Brain microvascular endothelial cell (primary cell): Measurements from ENCODE around the gene SEPTIN12.

ENCODE experiments used
- DNase-seq: peaks from one replicate; pipeline ENCODE4 v3.0.0-alpha.2; 2020
- H3K27ac ChIP-seq: fragments of 250-450 bp; sonication (Bioruptor Pico); 2 replicates; pipeline ENCODE4 v1.5.1; 2020; ENCODE audit warnings: mild to moderate bottlenecking, moderate library complexity
- H3K27me3 ChIP-seq: fragments of 250-450 bp; sonication (Bioruptor Pico); replicated peaks from 2 replicates; pipeline ENCODE4 v1.5.1; 2020; ENCODE audit warnings: mild to moderate bottlenecking
- H3K36me3 ChIP-seq: fragments of 250-450 bp; sonication (Bioruptor Pico); replicated peaks from 2 replicates; pipeline ENCODE4 v1.5.1; 2020; ENCODE audit warnings: mild to moderate bottlenecking
- H3K4me3 ChIP-seq: 2 replicates; pipeline ENCODE4 v1.5.1; 2011; ENCODE audit warnings: low read depth, mild to moderate bottlenecking, control low read depth, low read length, moderate library complexity
- in situ Hi-C: cut with HindIII; loops from 2 replicates; pipeline ENCODE4 v1.10.0; 2017; ENCODE audit warnings: low sequenced_read_pairs, low pct_ligation_motif_present
- TF ChIP-seq, protein P1 (sequence below): IDR thresholded peaks from 2 replicates; pipeline ENCODE4 v1.5.1; 2011; ENCODE audit warnings: low read depth, mild to moderate bottlenecking, moderate library complexity, low read length, control low read depth, inconsistent platforms; ENCODE audit errors: missing control alignments

SEPTIN12 gene

DNA sequence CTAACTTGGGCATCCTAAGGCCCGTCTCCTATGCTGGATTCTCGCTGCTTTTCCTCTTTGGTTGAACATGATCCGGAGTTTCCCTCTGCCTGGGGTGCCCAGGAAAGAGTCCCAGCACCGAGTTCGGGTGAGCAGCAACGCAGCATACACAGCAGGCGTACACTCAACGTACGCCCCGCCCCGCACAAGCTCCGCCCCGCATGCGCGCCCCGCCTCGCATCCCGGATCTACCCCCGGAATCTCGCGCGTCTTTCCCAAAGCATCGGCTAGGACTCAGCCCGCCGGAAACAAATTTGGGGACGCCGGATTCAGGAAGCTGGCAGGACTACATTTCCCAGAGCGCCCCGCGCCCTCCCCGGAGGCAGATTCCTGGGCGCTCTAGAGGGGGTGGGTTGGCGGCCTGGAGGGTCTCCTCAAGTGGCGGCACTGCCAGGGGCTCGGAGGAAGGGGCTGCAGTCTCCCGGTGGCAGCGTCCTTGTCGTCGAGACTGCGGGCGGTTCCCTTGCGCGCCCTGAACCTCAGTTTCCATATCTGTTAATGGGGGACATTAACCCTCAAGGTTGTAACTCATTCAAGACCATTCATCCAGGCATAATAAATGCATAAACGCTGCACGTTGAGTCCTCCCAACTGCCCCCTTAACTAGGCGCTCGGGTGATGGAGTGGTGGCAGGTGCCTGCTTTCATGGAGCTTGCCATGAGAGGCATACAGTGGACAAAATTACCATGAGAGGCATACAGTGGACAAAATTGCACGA lies 19.4 kb downstream of the SEPTIN12 start:
- Histone ChIP-seq H3K4me3 (peak overlapping the region; percentile 73), H3K27me3 (no peaks in the 10 kb centered on the region)

DNA sequence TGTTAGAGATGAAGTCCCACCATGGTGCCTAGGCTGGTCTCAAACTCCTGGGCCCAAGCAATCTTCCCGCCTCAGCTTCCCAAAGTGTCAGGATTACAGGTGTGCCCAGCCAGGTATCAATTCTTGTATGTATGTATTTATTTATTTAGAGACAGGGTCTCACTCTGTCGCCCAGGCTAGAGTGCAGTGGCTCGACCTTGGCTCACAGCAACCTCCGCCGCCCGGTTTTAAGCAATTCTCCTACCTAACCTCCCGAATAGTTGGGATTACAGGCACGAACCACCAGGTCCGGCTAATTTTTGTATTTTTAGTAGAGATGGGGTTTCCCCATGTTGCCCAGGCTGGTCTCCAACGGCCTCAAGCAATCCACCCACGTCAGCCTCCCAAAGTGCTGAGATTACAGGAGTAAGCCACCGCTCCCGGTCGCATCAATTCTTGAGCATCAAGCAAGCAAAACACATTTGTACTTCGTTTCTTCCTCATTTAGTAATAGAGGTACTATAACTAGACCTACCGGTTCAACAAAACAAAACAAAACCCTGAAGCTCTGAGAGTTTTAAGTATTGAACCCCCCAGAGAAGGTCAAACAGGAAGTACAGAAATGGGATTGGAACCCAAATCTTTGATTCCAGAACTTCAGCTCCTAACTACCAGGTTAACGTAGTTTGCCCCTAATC lies 20.1 kb downstream of the SEPTIN12 start:
- Histone ChIP-seq H3K27me3 (no peaks in the 10 kb centered on the region), H3K27ac (peak overlapping the region; percentile 55), H3K36me3 (peaks cover 15% of the 10 kb centered on the region), H3K4me3 (peak overlapping the region; percentile 73)
- TF ChIP-seq, protein P1, sequence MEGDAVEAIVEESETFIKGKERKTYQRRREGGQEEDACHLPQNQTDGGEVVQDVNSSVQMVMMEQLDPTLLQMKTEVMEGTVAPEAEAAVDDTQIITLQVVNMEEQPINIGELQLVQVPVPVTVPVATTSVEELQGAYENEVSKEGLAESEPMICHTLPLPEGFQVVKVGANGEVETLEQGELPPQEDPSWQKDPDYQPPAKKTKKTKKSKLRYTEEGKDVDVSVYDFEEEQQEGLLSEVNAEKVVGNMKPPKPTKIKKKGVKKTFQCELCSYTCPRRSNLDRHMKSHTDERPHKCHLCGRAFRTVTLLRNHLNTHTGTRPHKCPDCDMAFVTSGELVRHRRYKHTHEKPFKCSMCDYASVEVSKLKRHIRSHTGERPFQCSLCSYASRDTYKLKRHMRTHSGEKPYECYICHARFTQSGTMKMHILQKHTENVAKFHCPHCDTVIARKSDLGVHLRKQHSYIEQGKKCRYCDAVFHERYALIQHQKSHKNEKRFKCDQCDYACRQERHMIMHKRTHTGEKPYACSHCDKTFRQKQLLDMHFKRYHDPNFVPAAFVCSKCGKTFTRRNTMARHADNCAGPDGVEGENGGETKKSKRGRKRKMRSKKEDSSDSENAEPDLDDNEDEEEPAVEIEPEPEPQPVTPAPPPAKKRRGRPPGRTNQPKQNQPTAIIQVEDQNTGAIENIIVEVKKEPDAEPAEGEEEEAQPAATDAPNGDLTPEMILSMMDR, result no peak
- in situ Hi-C loops, result no loop called here
- DNase-seq, result peak; percentile 16

More for the DNA sequence above, 19.4 kb downstream of the SEPTIN12 start:
- TF ChIP-seq, protein P1, result no peak
- Histone ChIP-seq H3K36me3 (peaks cover 9% of the 10 kb centered on the region), H3K27ac (peak overlapping the region; percentile 55)
- peak; percentile 96 for DNase-seq
- in situ Hi-C loops, result no loop called here

DNA sequence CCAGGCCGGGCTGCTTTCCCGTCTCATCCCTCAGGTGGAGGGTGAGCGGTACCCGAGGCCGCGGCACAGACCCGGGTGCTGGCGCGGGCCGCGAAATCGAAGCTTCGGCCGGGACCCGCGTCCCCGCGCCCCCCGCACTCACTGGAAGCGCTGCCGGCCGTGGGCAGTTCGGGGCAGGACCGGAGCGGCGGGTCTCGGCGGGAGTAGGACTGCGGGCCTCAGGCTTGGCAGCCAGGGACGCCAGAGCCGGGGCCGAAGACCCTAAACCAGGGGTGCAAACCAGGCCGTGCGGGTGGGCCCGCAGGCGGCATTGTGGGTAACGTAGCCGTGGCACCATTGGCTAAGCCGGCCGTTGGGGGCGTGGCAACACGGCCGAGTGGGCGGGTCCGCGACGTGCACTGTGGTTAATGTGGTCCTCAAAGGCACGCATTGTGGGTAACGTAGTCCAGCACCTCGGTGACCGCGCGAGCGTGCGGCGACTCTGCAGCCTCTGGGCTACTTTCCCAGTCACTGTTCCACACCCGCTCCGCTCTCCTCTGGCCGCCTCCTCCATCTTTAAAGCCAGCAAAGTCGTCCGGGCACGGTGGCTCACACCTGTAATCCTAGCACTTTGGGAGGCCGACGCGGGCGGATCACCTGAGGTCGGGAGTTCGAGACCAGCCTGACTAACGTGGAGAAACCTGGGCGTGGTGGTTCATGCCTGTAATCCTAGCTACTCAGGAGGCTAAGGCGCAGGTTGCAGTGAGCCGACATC lies 21.1 kb downstream of the SEPTIN12 start, which contains the start of gene ZNF500:
TSS of gene ZNF500 (minus strand) at position 288 of the 754 bp plus-strand sequence. CDS start 1,184 bp downstream, outside the sequence.
- no peaks in the 10 kb centered on the region for H3K27me3 ChIP-seq
- H3K27ac ChIP-seq, result peak within 1 kb of the TSS; percentile 47
- TF ChIP-seq, protein P1, result no peak
- H3K4me3 ChIP-seq, result peak within 1 kb of the TSS; percentile 83
- peak; percentile 98 for DNase-seq
- in situ Hi-C loops, result no loop called here
- H3K36me3 ChIP-seq, result peaks cover 22% of the 10 kb centered on the region

DNA sequence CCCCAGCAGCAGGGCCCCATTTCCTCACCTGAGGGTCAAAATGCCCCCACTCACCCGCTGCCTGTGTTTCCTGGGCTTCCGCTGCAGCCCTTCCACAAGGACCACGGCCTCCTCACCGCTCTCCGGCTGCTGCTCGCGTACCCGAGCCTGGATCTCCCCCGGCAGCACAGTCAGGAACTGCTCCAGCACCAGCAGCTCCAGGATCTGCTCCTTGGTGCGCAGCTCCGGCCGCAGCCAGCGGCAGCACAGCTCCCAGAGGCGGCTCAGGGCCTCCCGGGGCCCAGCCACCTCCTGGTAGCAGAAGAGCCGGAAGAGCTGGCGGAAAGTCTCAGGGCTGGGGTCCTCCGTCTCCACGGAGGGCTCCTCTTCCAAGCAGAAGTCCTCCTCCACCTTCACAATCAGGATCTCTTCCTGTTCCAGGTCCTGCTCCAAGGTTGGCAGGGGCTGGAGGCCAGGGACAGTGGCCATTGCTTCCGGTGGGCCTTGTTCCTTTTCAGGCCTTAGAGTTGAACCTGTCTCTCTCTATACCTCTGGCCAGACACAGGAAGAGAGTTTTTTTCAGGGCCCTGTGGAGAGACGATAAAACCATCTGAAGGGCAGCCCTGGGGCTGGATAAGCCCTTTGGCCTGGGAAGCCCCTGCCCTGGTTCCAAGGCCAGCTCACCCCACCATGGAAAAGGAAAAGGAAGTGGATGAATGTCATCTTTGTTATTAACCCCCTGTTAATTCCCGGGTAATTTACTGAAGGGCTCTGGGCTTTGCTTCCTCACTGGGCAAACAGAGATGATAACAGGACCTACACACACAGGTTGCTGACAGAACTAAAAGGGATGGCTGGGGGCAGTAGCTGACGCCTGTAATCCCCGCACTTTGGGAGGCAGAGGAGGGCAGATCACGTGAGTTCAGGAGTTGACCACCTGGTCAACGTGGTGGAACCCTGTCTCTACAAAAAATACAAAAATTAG lies 22.4 kb downstream of the SEPTIN12 start:
- peak overlapping the region; percentile 83 for H3K4me3 ChIP-seq
- H3K27ac ChIP-seq, result peak overlapping the region; percentile 47
- peaks cover 29% of the 10 kb centered on the region for H3K36me3 ChIP-seq
- TF ChIP-seq, protein P1, result no peak
- in situ Hi-C loops, result no loop called here
- no peaks in the 10 kb centered on the region for H3K27me3 ChIP-seq
- DNase-seq, result no peak

DNA sequence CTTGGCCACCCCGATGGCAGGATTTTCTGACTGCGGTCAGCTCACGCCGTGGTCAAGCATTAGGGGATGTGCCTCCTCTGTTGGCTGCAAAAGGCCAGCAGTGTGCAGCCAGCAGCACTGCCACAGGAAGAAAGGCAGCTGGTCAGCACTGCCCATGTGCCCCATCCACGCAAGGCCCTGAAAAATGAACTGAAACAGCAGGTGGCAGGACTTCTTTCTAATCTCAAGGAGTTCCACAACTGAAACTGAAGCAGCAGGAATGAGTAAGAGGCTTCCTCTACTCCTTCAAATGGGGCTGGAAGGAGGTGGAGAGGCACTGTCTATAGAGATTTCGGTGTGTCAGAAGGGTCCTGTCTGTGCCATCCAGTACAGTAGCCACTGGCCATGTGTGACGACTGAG lies 24.4 kb downstream of the SEPTIN12 start:
- H3K27ac ChIP-seq, result no peak overlapping the region
- in situ Hi-C loops, result no loop called here
- peaks cover 44% of the 10 kb centered on the region for H3K36me3 ChIP-seq
- no peak for DNase-seq
- H3K4me3 ChIP-seq, result no peak overlapping the region
- H3K27me3 ChIP-seq, result no peaks in the 10 kb centered on the region
- TF ChIP-seq, protein P1, result no peak
